ENCODE measurements around the gene PCBP3. TPM values are rescaled to one million over a fixed set of nuclear protein-coding genes. Genes with fewer than 3 reads are reported as not detected.

Gene PCBP3
- total and polyA plus RNA-seq, 2 of the 13 experiments (the other 11 are each of a cell fraction or from before 2014, with no cell fraction given): not detected

GRCh38 chr21:45756029-45756428 is 112.5 kb downstream of the PCBP3 start (continued):
- TF ChIP-seq ZBTB40 (IDR thresholded peaks at IDR 0.05) (no peak), ZBTB40 (CRISPR knock-in tag; IDR thresholded peaks at IDR 0.05) (no peak), ZNF12 (CRISPR knock-in tag; IDR thresholded peaks at IDR 0.05) (no peak), ATF2 (CRISPR knock-in tag; IDR thresholded peaks at IDR 0.05) (no peak), TEAD3 (CRISPR knock-in tag; optimal IDR thresholded peaks at IDR 0.05; ENCODE audit: borderline replicate concordance) (peak; percentile 38), SALL1 (CRISPR knock-in tag; IDR thresholded peaks at IDR 0.05) (peak; percentile 14; the same call in 1 of the 2 replicates), ZNF605 (CRISPR knock-in tag; IDR thresholded peaks at IDR 0.05) (no peak), BCL6 (CRISPR knock-in tag; IDR thresholded peaks at IDR 0.05) (peak; percentile 36; the same call in 1 of the 2 replicates), HNF4A (CRISPR knock-in tag; IDR thresholded peaks at IDR 0.05) (peak; percentile 74), HNRNPL (IDR thresholded peaks at IDR 0.05; ENCODE audit: low read depth, low read length) (no peak), ARID5B (CRISPR knock-in tag; IDR thresholded peaks at IDR 0.05) (peak; percentile 50), ZNF773 (CRISPR knock-in tag; IDR thresholded peaks at IDR 0.05; ENCODE audit: borderline replicate concordance) (no peak), KDM3A (CRISPR knock-in tag; IDR thresholded peaks at IDR 0.05; ENCODE audit: low read depth) (no peak), SKI (IDR thresholded peaks at IDR 0.05; ENCODE audit: partially characterized antibody) (peak; percentile 34)
- TF ChIP-seq, protein P1, sequence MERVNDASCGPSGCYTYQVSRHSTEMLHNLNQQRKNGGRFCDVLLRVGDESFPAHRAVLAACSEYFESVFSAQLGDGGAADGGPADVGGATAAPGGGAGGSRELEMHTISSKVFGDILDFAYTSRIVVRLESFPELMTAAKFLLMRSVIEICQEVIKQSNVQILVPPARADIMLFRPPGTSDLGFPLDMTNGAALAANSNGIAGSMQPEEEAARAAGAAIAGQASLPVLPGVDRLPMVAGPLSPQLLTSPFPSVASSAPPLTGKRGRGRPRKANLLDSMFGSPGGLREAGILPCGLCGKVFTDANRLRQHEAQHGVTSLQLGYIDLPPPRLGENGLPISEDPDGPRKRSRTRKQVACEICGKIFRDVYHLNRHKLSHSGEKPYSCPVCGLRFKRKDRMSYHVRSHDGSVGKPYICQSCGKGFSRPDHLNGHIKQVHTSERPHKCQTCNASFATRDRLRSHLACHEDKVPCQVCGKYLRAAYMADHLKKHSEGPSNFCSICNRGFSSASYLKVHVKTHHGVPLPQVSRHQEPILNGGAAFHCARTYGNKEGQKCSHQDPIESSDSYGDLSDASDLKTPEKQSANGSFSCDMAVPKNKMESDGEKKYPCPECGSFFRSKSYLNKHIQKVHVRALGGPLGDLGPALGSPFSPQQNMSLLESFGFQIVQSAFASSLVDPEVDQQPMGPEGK (CRISPR knock-in tag; IDR thresholded peaks at IDR 0.05): no peak

All from HepG2 (cell line).